Activated B cell treated with CpG ODN at 0.5 μM for 24 hours (primary cell): ENCODE data around the gene SNX12. TPM values are rescaled to one million over a fixed set of nuclear protein-coding genes. Genes with fewer than 3 reads are reported as not detected.

Experiments
- ATAC-seq: fragments of 200-7000 bp; cut with Tn5 transposase; one replicate; pipeline ENCODE4 v1.10.0; 2021; ENCODE audit warnings: low read depth, mild to moderate bottlenecking, moderate library complexity
- CTCF ChIA-PET: fragments of 350-600 bp; sonication (Branson Sonifier 250); formaldehyde crosslinking; loops from one replicate; lab custom pipeline; 2021; ENCODE audit warnings: antibody characterized with exemption; lab: Charles Lee
- POLR2A ChIA-PET: fragments of 350-600 bp; sonication (Branson Sonifier 250); formaldehyde crosslinking; loops from one replicate; lab custom pipeline; 2021; ENCODE audit warnings: antibody characterized with exemption; lab: Charles Lee
- DNase-seq: peaks from one replicate; pipeline ENCODE4 v3.0.0; 2022
- H3K27ac Mint-ChIP-seq: one replicate; pipeline ENCODE4 v1.8.0; 2020; ENCODE audit warnings: mixed read lengths
- H3K27me3 Mint-ChIP-seq: one replicate; pipeline ENCODE4 v1.8.0; 2021; ENCODE audit warnings: mixed read lengths
- H3K36me3 Mint-ChIP-seq: one replicate; pipeline ENCODE4 v1.8.0; 2021; ENCODE audit warnings: low read depth, mixed read lengths
- H3K4me1 Mint-ChIP-seq: one replicate; pipeline ENCODE4 v1.8.0; 2021; ENCODE audit warnings: mixed read lengths
- H3K4me3 Mint-ChIP-seq: one replicate; pipeline ENCODE4 v1.8.0; 2020; ENCODE audit warnings: mild to moderate bottlenecking, mixed read lengths
- H3K9me3 Mint-ChIP-seq: one replicate; pipeline ENCODE4 v1.8.0; 2020; ENCODE audit warnings: mixed read lengths
- CTCF ChIP-seq: fragments of 200-600 bp; IDR thresholded peaks from one replicate; pipeline ENCODE4 v1.8.0; 2022; ENCODE audit warnings: antibody characterized with exemption, mild to moderate bottlenecking
- intact Hi-C: fragments of 100-400 bp; cut with micrococcal nuclease; formaldehyde crosslinking; loops from one replicate; pipeline ENCODE4 v1.15.1; 2024
- total RNA-seq: library from RNA; stranded (reverse); gene quantifications from 2 replicates; pipeline ENCODE4 v1.2.3, GENCODE V29; 2022

The SNX12 gene
- total RNA-seq, 1 donor from 2014 or later = 44.8 TPM

- H3K4me3 Mint-ChIP-seq = peak within 1 kb of the TSS; percentile 95
- TF ChIP-seq CTCF = no peak
- H3K36me3 Mint-ChIP-seq = peaks cover 2% of the 10 kb centered on the region
- no peaks in the 10 kb centered on the region for H3K9me3 Mint-ChIP-seq
- no peaks in the 10 kb centered on the region for H3K27me3 Mint-ChIP-seq
- intact Hi-C loops = loop anchor here (1.0 to 10.0 kb wide), 5 partner anchors 23 to 961 kb away; partner anchors contain the start of genes IGBP1, MED12, SNX12 and TAF1
- ChIA-PET POLR2A (interaction anchor here (0.9 to 4.0 kb wide), 3 partner anchors 16 to 270 kb away, joined by 3 to 36 read pairs (median 13); partner anchors contain the start of genes IL2RG, MED12 and TAF1), CTCF (no interaction called here)
- DNase-seq (peak; percentile 72), ATAC-seq (peak; percentile 90)
- H3K27ac Mint-ChIP-seq = peak within 1 kb of the TSS; percentile 93
- peaks cover 26% of the 10 kb centered on the region for H3K4me1 Mint-ChIP-seq
These were observed 27.4 kb upstream of the SNX12 start, which contains the start of gene FOXO4 for GRCh38 chrX:71095555-71095980. FOXO4 (plus strand) TSS chrX:71095851; CDS start chrX:71096529, 678 bp downstream.

- no peak for TF ChIP-seq CTCF
- CTCF ChIA-PET = no interaction called here
- no peaks in the 10 kb centered on the region for H3K27me3 Mint-ChIP-seq
- H3K4me3 Mint-ChIP-seq = peak overlapping the region; percentile 95
- intact Hi-C loops = loop anchor here (1.0 to 10.0 kb wide), 5 partner anchors 23 to 960 kb away; partner anchors contain the start of genes IGBP1, MED12, SNX12 and TAF1
- no peak overlapping the region for H3K27ac Mint-ChIP-seq
- H3K4me1 Mint-ChIP-seq = peaks cover 26% of the 10 kb centered on the region
- DNase-seq (no peak), ATAC-seq (no peak)
- H3K9me3 Mint-ChIP-seq = no peaks in the 10 kb centered on the region
- POLR2A ChIA-PET = interaction anchor here (0.7 to 4.0 kb wide), 2 partner anchors 11 to 16 kb away, joined by 4 to 36 read pairs; partner anchors contain the start of gene IL2RG
- H3K36me3 Mint-ChIP-seq = peaks cover 2% of the 10 kb centered on the region
These were observed 26.9 kb upstream of the SNX12 start for GRCh38 chrX:71095033-71095432.

- CTCF ChIA-PET = no interaction called here
These were observed 23.1 kb upstream of the SNX12 start for GRCh38 chrX:71091263-71091662.

GRCh38 chrX:71085900-71086299, 17.8 kb upstream of the SNX12 start:
- intact Hi-C loops = no loop called here
- H3K36me3 Mint-ChIP-seq = no peaks in the 10 kb centered on the region
- no peak overlapping the region for H3K27ac Mint-ChIP-seq
- CTCF ChIA-PET = no interaction called here
- H3K4me1 Mint-ChIP-seq = no peaks in the 10 kb centered on the region
- H3K4me3 Mint-ChIP-seq = no peak overlapping the region
- no peaks in the 10 kb centered on the region for H3K9me3 Mint-ChIP-seq
- H3K27me3 Mint-ChIP-seq = no peaks in the 10 kb centered on the region
- DNase-seq = no peak
- no peak for TF ChIP-seq CTCF
- no peak for ATAC-seq
- POLR2A ChIA-PET = interaction anchor here (0.6 kb wide), 1 partner anchor 123 kb away, joined by 7 read pairs; no protein-coding TSS in a partner anchor

More at GRCh38 chrX:71091263-71091662, 23.1 kb upstream of the SNX12 start:
- H3K9me3 Mint-ChIP-seq = no peaks in the 10 kb centered on the region
- no peak overlapping the region for H3K4me3 Mint-ChIP-seq
- H3K4me1 Mint-ChIP-seq = peaks cover 10% of the 10 kb centered on the region
- H3K36me3 Mint-ChIP-seq = peaks cover 2% of the 10 kb centered on the region
- ATAC-seq (no peak), DNase-seq (no peak)
- TF ChIP-seq CTCF = no peak
- H3K27me3 Mint-ChIP-seq = no peaks in the 10 kb centered on the region
- POLR2A ChIA-PET = no interaction called here
- no peak overlapping the region for H3K27ac Mint-ChIP-seq
- intact Hi-C loops = loop anchor here (10.0 kb wide), 1 partner anchor 956 kb away; the partner anchor contains the start of gene IGBP1

GRCh38 chrX:71082822-71083221, 14.7 kb upstream of the SNX12 start:
- Mint-ChIP-seq H3K4me3 (no peak overlapping the region), H3K36me3 (no peaks in the 10 kb centered on the region), H3K9me3 (no peaks in the 10 kb centered on the region), H3K4me1 (no peaks in the 10 kb centered on the region), H3K27me3 (no peaks in the 10 kb centered on the region), H3K27ac (no peak overlapping the region)
- intact Hi-C loops = no loop called here
- no peak for TF ChIP-seq CTCF
- DNase-seq = no peak
- no peak for ATAC-seq
- CTCF ChIA-PET = no interaction called here
- POLR2A ChIA-PET = interaction anchor here (0.7 kb wide), 1 partner anchor 70 kb away, joined by 3 read pairs; no protein-coding TSS in a partner anchor
